ENCODE data around the gene TASL. TPM values are rescaled to one million over a fixed set of nuclear protein-coding genes. Genes with fewer than 3 reads are reported as not detected.
"Not testable (repeated sequence)": the region's sequence is repeated elsewhere in the genome, so short reads cannot be mapped to it uniquely, and the experiment has no call there.

The TASL gene
- polyA plus RNA-seq, 10 donors = 0.25 to 1.1 (median 0.63) TPM

DNA sequence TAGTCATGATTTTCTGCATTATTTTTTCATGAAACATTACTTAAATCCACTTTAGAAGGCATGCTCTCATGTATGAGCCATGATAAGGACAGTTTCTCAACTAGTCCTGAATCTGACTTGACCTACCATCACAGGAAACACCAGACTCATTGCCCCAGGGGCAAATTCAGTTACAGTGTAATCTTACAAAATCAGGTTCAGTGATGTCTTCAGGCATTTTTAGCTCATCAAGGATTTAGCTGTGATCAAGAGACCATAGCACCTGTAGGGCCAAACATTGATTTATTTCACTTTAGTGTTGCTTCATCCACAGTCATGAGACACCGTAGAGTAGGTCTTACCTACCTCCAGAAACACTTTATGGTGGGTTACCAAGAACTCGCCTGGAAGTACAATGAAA lies 3.1 kb upstream of the TASL start:
- DNase-seq = no peak

DNA sequence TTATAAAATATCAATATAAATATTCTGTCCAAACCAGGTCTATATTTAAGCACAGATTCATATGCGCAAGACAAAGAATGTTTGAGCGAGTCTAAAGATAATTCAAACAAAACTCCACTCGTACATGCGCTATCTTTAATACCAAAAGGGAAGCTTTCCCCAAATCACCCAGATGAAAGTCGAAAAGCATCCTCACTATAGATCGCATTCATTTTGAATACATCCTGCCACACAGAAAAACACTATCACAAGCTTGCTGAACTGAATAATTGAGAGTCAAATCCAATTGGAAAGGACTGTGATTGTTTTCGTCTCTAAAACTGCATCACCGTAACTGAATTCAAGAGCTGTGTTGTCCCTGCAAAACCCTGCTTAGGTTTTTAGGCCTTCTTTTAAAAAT lies 685 bp downstream of the TASL start:
- DNase-seq = no peak

- no peak for DNase-seq
Measured at GRCh38 chrX:30573125-30573524, 4.4 kb downstream of the TASL start.

- DNase-seq = no peak
Measured at GRCh38 chrX:30572678-30573077, 4.9 kb downstream of the TASL start.

- DNase-seq = no peak
Measured at GRCh38 chrX:30572004-30572403, 5.6 kb downstream of the TASL start.

DNA sequence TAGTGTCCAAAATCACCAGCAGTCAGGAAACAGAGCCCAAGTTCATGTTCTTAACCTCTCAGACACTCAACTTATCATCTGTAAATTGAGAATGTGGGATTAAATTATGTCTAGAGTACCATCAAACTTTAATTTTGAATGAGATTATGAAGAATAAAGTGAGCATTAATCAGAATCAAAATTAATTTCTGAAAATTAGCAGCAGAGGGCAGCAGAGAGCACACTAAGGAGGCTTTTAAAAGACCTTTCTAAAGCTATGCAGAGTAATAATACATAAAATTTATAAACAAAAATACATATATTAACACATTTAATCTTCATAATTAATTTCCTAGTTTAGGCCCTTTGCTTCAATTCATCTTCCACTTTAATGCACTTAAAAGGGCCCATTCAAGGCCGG lies 7.1 kb downstream of the TASL start:
- DNase-seq = peak in 2 of 3 donors; percentile 22 to 26

- peak in 1 of 3 donors; percentile 21 for DNase-seq
Measured at GRCh38 chrX:30568136-30568535, 9.4 kb downstream of the TASL start.

DNA sequence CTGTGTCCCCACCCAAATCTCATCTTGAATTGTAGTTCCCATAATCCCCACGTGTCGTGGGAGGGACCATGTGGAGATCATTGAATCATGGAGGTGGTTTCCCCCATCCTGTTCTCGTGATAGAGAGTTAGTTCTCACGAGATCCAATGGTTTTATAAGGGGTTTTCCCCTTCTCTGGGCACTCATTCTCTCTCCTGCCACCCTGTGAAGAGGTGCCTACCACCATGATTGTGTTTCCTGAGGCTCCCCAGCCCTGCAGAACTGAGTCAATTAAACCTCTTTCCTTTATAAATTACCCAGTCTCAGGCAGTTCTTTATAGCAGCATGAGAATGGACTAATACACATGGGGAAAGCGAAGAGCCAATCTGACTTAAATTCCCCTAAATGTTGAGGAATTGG lies 14.5 kb downstream of the TASL start:
- DNase-seq = not testable (repeated sequence)

GRCh38 chrX:30561191-30561590 lies 16.4 kb downstream of the TASL start:
- DNase-seq = peak in 2 of 3 donors; percentile 14 to 21

DNA sequence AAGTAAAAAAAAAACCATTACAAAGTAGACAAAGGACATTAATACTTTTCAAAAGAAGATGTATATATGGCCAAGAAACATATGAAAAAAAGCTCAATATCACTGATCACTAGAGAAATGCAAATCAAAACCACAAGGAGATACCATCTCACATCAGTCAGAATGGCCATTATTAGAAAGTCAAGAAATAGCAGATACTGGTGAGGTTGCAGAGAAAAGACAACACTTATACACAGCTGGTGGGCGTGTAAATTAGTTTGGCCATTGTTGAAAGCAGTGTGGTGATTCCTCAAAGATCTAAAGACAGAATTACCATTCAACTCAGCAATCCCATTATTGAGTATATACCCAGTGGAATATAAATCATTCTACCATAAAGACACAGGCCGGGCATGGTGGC lies 39.3 kb downstream of the TASL start:
- DNase-seq = no peak

GRCh38 chrX:30533835-30534234 lies 43.7 kb downstream of the TASL start:
- no peak for DNase-seq

DNA sequence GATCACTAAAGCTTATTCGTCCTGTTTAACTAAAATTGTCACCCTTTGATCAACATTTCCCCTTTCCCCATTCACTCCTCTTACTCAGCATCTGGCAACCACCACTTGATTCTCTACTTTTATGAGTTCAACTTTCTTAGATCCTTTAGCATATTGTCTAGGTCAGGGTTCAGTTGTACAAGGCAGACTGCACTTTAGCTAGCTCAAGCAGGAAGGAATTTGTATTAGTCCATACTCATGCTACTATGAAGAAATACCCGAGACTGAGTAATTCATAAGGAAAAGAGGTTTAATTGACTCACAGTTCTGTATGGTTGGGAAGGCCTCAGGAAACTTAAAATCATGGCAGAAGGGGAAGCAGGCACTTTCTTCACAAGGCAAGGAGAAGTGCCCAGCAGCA lies 44.3 kb downstream of the TASL start:
- DNase-seq = no peak

DNA sequence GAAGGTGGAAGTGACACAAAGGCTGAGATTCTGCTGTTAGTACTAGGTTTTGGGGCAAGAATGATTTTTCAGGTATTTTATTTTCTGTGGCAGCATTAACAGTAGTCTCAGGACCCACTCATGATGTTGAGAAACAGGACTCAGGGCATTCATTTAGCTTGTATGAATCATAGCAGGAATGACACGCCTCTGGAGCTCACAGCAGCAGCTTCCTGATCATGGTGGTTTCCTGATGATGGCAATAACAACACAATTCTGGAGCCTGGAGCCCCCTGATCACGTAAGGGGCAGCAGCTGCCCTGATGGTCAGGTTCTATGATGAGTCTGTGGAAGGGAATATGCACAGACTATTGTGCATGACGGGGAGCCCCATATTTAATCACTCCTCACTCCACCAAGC lies 47.0 kb downstream of the TASL start:
- DNase-seq = no peak

DNA sequence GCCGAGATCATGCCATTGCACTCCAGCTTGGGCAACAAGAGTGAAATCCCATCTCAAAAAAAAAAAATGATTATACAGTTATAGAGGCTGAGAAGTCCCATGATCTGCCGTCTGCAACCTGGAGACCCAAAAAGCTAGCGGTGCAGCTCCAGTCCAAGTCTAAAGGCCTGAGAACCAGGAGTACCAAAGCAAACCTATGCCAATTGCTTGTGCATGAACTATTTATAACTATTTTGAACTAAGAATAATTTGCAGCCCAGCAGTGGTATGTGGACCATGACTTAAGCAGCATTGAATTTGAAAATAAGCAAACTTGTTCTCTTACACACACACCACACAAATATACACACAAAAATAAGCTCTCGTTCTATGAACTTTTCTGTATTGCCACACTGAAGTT lies 51.8 kb downstream of the TASL start:
- DNase-seq = no peak

DNA sequence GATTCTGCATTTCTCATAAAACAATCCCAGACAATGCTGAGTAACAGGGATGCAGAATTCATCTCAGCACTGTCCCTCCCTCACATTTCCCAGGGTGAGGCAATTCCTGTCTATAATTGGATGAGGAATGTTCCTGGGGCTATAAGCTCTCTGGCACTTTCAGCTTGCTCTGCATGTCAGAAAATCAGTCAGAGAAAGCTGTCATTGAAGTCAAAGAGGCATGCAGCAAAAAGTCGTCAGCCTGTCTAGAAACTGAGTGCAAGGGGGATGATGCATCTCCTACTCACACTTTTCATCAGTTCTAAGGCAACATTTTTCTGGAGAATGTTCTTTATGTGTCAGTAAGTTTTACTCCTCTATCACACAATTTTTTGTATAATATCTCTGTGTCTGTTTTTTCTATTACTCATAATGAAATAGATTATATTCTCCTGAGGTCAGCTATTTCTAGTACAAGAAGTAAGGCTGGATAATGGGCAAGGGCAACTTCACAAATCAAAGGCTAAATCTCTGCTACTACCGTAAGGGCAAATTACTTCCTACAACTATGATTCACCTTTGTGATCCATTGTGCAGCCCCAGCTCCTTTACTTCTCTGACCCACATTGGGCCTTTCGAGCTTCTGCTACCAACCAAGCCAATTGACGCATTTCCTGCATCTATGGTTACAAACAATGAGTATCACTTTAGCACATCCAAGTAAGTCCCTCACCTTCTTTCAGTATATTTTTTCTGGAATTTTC lies 56.0 kb downstream of the TASL start:
- DNase-seq = peak in 1 of 3 donors; percentile 78

- DNase-seq = no peak
Measured at GRCh38 chrX:30513284-30513683, 64.3 kb downstream of the TASL start.

Other genes starting within 250 kb of the TASL start
- 1 to 10 TPM; 3.3 to 6.2 (median 4.5) TPM for gene GK, start 75.7 kb upstream of the TASL start, polyA plus RNA-seq (ENCODE audit: insufficient read length in 10 of 10)

Data from muscle of back (tissue), 11 donors.